ENCODE measurements around the gene GRIK4. TPM values are rescaled to one million over a fixed set of nuclear protein-coding genes. Genes with fewer than 3 reads are reported as not detected.

The GRIK4 gene
- total and polyA plus RNA-seq, 4 donors: 0.41 to 4.9 (median 1.7) TPM

GRCh38 chr11:120635136-120635810 is 123.7 kb downstream of the GRIK4 start:
- H3K27me3 ChIP-seq (ENCODE audit: control insufficient read depth in 3 of 3, insufficient read depth in 3 of 3, low read length in 2 of 3): no peaks in the 10 kb centered on the region

GRCh38 chr11:120637131-120637530 is 125.6 kb downstream of the GRIK4 start:
- WGBS, 2 donors: 82 to 88% methylated on average over 6 of the region's 6 CpGs
- no peak overlapping the region for H3K4me3 ChIP-seq
- H3K27me3 ChIP-seq (ENCODE audit: control insufficient read depth in 3 of 3, insufficient read depth in 3 of 3, low read length in 2 of 3): peaks cover 0 to 3% (median 0%) of the 10 kb centered on the region in 3 donors
- no peak for ATAC-seq (ENCODE audit: insufficient read depth, low FRiP score)
- H3K4me1 ChIP-seq (ENCODE audit: control insufficient read depth in 5 of 5, insufficient read depth in 5 of 5, low read length in 5 of 5): peaks cover 0 to 10% (median 0%) of the 10 kb centered on the region in 5 donors
- H3K9me3 ChIP-seq (ENCODE audit: control insufficient read depth in 4 of 4, insufficient read depth in 3 of 4, low read length in 3 of 4): no peaks in the 10 kb centered on the region
- no peak overlapping the region for H3K27ac ChIP-seq (ENCODE audit: low read depth in 1 of 2, low read length in 1 of 2)
- no peak for DNase-seq
- TF ChIP-seq CTCF (IDR thresholded peaks at IDR 0.05; ENCODE audit: control extremely low read depth, extremely low read depth): no peak
- H3K36me3 ChIP-seq (ENCODE audit: control insufficient read depth in 4 of 4, insufficient read depth in 4 of 4, low read length in 4 of 4): no peaks in the 10 kb centered on the region
- no peak overlapping the region for H3K9ac ChIP-seq (ENCODE audit: insufficient read depth in 1 of 2, low read length in 2 of 2)

More at GRCh38 chr11:120635136-120635810, 123.7 kb downstream of the GRIK4 start:
- Histone ChIP-seq H3K9me3 (ENCODE audit: control insufficient read depth in 4 of 4, insufficient read depth in 3 of 4, low read length in 3 of 4) (no peaks in the 10 kb centered on the region), H3K4me1 (ENCODE audit: control insufficient read depth in 5 of 5, insufficient read depth in 5 of 5, low read length in 5 of 5) (peaks cover 0 to 10% (median 0%) of the 10 kb centered on the region in 5 donors), H3K4me3 (no peak overlapping the region), H3K27ac (ENCODE audit: low read depth in 1 of 2, low read length in 1 of 2) (no peak overlapping the region), H3K36me3 (ENCODE audit: control insufficient read depth in 4 of 4, insufficient read depth in 4 of 4, low read length in 4 of 4) (no peaks in the 10 kb centered on the region), H3K9ac (ENCODE audit: insufficient read depth in 1 of 2, low read length in 2 of 2) (no peak overlapping the region)
- ATAC-seq (ENCODE audit: insufficient read depth, low FRiP score) (no peak), DNase-seq (no peak)
- WGBS, 2 donors: 58 to 61% methylated on average over 9 of the region's 9 CpGs
- no peak for TF ChIP-seq CTCF (IDR thresholded peaks at IDR 0.05; ENCODE audit: control extremely low read depth, extremely low read depth)

- TF ChIP-seq CTCF (IDR thresholded peaks at IDR 0.05; ENCODE audit: control extremely low read depth, extremely low read depth): no peak
- Histone ChIP-seq H3K36me3 (ENCODE audit: control insufficient read depth in 4 of 4, insufficient read depth in 4 of 4, low read length in 4 of 4) (no peaks in the 10 kb centered on the region), H3K4me3 (no peak overlapping the region), H3K9me3 (ENCODE audit: control insufficient read depth in 4 of 4, insufficient read depth in 3 of 4, low read length in 3 of 4) (peaks cover 0 to 3% (median 0%) of the 10 kb centered on the region in 4 donors), H3K4me1 (ENCODE audit: control insufficient read depth in 5 of 5, insufficient read depth in 5 of 5, low read length in 5 of 5) (peaks cover 0 to 3% (median 0%) of the 10 kb centered on the region in 5 donors), H3K27me3 (ENCODE audit: control insufficient read depth in 3 of 3, insufficient read depth in 3 of 3, low read length in 2 of 3) (peaks cover 0 to 5% (median 0%) of the 10 kb centered on the region in 3 donors), H3K9ac (ENCODE audit: insufficient read depth in 1 of 2, low read length in 2 of 2) (no peak overlapping the region), H3K27ac (ENCODE audit: low read depth in 1 of 2, low read length in 1 of 2) (no peak overlapping the region)
- WGBS, 2 donors: 76 to 85% methylated on average over 10 of the region's 10 CpGs
- no peak for ATAC-seq (ENCODE audit: insufficient read depth, low FRiP score)
- no peak for DNase-seq
Measured at GRCh38 chr11:120642196-120642894, 130.8 kb downstream of the GRIK4 start.

Measured in lung (tissue), 12 donors.